ENCODE measurements around the gene EIF2A.

DNA sequence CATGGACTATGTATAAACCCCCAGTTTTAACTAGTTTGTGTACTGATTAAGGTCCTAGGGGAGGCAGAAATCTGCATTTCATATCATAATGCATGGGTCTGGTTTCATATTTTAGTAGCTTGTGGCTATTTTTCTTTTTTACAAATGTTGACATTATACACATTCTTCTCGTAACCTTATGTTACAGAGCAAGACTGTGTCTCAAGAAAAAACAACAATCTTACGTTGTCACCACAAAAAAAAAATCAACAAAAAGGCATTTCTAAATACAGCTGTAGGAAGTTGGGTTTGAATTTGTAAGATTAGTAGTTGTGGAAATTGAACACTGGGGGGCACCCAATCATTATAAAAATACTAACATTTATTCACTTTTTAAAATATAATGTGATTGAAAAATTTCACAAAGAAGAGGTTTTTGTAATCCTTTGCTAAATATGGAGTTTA, 18.2 kb upstream of the EIF2A start:
- TF ChIP-seq, protein P1, sequence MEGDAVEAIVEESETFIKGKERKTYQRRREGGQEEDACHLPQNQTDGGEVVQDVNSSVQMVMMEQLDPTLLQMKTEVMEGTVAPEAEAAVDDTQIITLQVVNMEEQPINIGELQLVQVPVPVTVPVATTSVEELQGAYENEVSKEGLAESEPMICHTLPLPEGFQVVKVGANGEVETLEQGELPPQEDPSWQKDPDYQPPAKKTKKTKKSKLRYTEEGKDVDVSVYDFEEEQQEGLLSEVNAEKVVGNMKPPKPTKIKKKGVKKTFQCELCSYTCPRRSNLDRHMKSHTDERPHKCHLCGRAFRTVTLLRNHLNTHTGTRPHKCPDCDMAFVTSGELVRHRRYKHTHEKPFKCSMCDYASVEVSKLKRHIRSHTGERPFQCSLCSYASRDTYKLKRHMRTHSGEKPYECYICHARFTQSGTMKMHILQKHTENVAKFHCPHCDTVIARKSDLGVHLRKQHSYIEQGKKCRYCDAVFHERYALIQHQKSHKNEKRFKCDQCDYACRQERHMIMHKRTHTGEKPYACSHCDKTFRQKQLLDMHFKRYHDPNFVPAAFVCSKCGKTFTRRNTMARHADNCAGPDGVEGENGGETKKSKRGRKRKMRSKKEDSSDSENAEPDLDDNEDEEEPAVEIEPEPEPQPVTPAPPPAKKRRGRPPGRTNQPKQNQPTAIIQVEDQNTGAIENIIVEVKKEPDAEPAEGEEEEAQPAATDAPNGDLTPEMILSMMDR (IDR thresholded peaks at IDR 0.05), result peak in 1 of 3 donors; percentile 21
- TF ChIP-seq POLR2A (IDR thresholded peaks at IDR 0.05), result no peak

All from ovary (tissue), 3 donors.